Liver (tissue), 9 donors: Measurements from ENCODE around the gene CCNY. TPM values are rescaled to one million over a fixed set of nuclear protein-coding genes. Genes with fewer than 3 reads are reported as not detected.

ENCODE experiments used
- DNase-seq: peaks from one replicate; pipeline ENCODE4 v3.0.0-alpha.2; 2017; ENCODE audit warnings: low spot score
- H3K27ac ChIP-seq, 2 donors: one replicate each; pipeline ENCODE4 v1.7.0; 2013; ENCODE audit warnings: inconsistent platforms in 2 of 2, low read length in 2 of 2, control low read depth in 1 of 2, low read depth in 1 of 2, mild to moderate bottlenecking in 1 of 2
- H3K27me3 ChIP-seq, 4 donors: one replicate each; pipeline versions ENCODE4 v1.6.1 to v1.7.0; 2013; ENCODE audit warnings: low read length in 3 of 4, inconsistent platforms in 1 of 4, mild to moderate bottlenecking in 1 of 4, moderate library complexity in 1 of 4; ENCODE audit not compliant: control insufficient read depth in 4 of 4, insufficient read depth in 4 of 4
- H3K36me3 ChIP-seq, 4 donors: one replicate each; pipeline versions ENCODE4 v1.6.1 to v1.7.0; 2013; ENCODE audit warnings: low read length in 3 of 4, mild to moderate bottlenecking in 3 of 4, low read depth in 1 of 4, moderate library complexity in 1 of 4; ENCODE audit not compliant: control insufficient read depth in 4 of 4, insufficient read depth in 3 of 4
- H3K4me1 ChIP-seq, 4 donors: one replicate each; pipeline versions ENCODE4 v1.6.1 to v1.7.0; 2013; ENCODE audit warnings: low read length in 3 of 4, mild to moderate bottlenecking in 3 of 4, moderate library complexity in 1 of 4; ENCODE audit not compliant: control insufficient read depth in 4 of 4, insufficient read depth in 4 of 4
- H3K4me3 ChIP-seq, 3 donors: one replicate each; pipeline versions ENCODE4 v1.6.1 to v1.7.0; 2013; ENCODE audit warnings: low read length in 3 of 3, control low read depth in 1 of 3, low read depth in 1 of 3, mild to moderate bottlenecking in 1 of 3
- H3K9ac ChIP-seq, 2 donors: one replicate each; pipeline ENCODE4 v1.7.0; 2013; ENCODE audit warnings: low read length in 2 of 2, mild to moderate bottlenecking in 2 of 2, moderate library complexity in 2 of 2, control low read depth in 1 of 2, low read depth in 1 of 2
- H3K9me3 ChIP-seq, 4 donors: one replicate each; pipeline versions ENCODE4 v1.6.1 to v1.7.0; 2013; ENCODE audit warnings: low read length in 3 of 4; ENCODE audit not compliant: control insufficient read depth in 4 of 4
- CTCF ChIP-seq: fragments of 150-350 bp; IDR thresholded peaks from 2 replicates; pipeline ENCODE4 v1.5.1; 2017; ENCODE audit warnings: improper control_type of control experiment, low read depth, low read length; ENCODE audit not compliant: missing input control
- EGR1 ChIP-seq, 2 donors: IDR thresholded peaks; 2 replicates each; pipeline ENCODE4 v1.6.1; 2016 to 2018; ENCODE audit warnings: antibody characterized with exemption in 2 of 2, low read depth in 2 of 2
- FOXA1 ChIP-seq: IDR thresholded peaks from 2 replicates; pipeline ENCODE4 v1.6.1; 2016; ENCODE audit warnings: antibody characterized with exemption
- GABPA ChIP-seq, 2 donors: IDR thresholded peaks in 1 of 2; conservative IDR thresholded peaks in 1 of 2; 2 replicates each; pipeline ENCODE4 v1.6.1; 2016; ENCODE audit warnings: antibody characterized with exemption in 2 of 2, mild to moderate bottlenecking in 1 of 2, moderate library complexity in 1 of 2
- HNF4G ChIP-seq: IDR thresholded peaks from 2 replicates; pipeline ENCODE4 v1.6.1; 2016; ENCODE audit warnings: antibody characterized with exemption
- NR2F2 ChIP-seq: IDR thresholded peaks from 2 replicates; pipeline ENCODE4 v1.6.1; 2016; ENCODE audit warnings: antibody characterized with exemption
- RAD21 ChIP-seq, 2 donors: IDR thresholded peaks; 2 replicates each; pipeline ENCODE4 v1.6.1; 2016; ENCODE audit warnings: antibody characterized with exemption in 2 of 2, mild to moderate bottlenecking in 2 of 2
- RXRA ChIP-seq, 2 donors: IDR thresholded peaks; 2 replicates each; pipeline ENCODE4 v1.6.1; 2017 to 2018; ENCODE audit warnings: antibody characterized with exemption in 2 of 2, mild to moderate bottlenecking in 1 of 2
- SP1 ChIP-seq: IDR thresholded peaks from 2 replicates; pipeline ENCODE4 v1.6.1; 2018; ENCODE audit warnings: antibody characterized with exemption, mild to moderate bottlenecking
- TAF1 ChIP-seq: conservative IDR thresholded peaks from 2 replicates; pipeline ENCODE4 v1.6.1; 2016; ENCODE audit warnings: antibody characterized with exemption, mild to moderate bottlenecking
- YY1 ChIP-seq: IDR thresholded peaks from 2 replicates; pipeline ENCODE4 v1.6.1; 2016; ENCODE audit warnings: antibody characterized with exemption, mild to moderate bottlenecking
- WGBS: extraction: QIAGEN DNeasy Blood & Tissue Kit; methylation state at CpG from one replicate; pipeline ENCODE4 v1.1.7; 2013; 5-methylcytosine and 5-hydroxymethylcytosine counted together
- polyA plus RNA-seq, 2 donors: library from polyadenylated mRNA; stranded (reverse) in 1 of 2; unstranded in 1 of 2; fragments of 200-250 nt in 1 of 2; fragments of >200 nt in 1 of 2; fragmentation: Nextera tagmentation in 1 of 2; extraction: Ambion mirVana in 1 of 2; gene quantifications; one replicate each; pipeline versions ENCODE4 v1.2.1 to v1.2.3, GENCODE V29; 2013 to 2015
- total RNA-seq, 2 donors: library from RNA; depleted of rRNA; stranded (reverse); fragments of >200 nt; gene quantifications; one replicate each; pipeline ENCODE4 v1.2.3, GENCODE V29; 2014
- TF ChIP-seq, protein P1 (sequence below): IDR thresholded peaks from 2 replicates; pipeline ENCODE4 v1.6.1; 2016; ENCODE audit warnings: antibody characterized with exemption
- TF ChIP-seq, protein P2 (sequence below): IDR thresholded peaks from 2 replicates; pipeline ENCODE4 v1.6.1; 2016; ENCODE audit warnings: antibody characterized with exemption
- TF ChIP-seq, protein P3 (sequence below): IDR thresholded peaks from 2 replicates; pipeline ENCODE4 v1.6.1; 2016; ENCODE audit warnings: antibody characterized with exemption, mild to moderate bottlenecking
- TF ChIP-seq, protein P4 (sequence below): IDR thresholded peaks from 2 replicates; pipeline ENCODE4 v1.6.1; 2016; ENCODE audit warnings: antibody characterized with exemption
- donor health status: healthy.
- donor health status: healthy.
- donor health status: healthy.
- donor health status: healthy.
- donor health status: healthy.

CCNY gene
- total and polyA plus RNA-seq, 4 donors, result 17.6 to 38.4 (median 21.8) TPM

GRCh38 chr10:35438718-35439571, 102.6 kb downstream of the CCNY start (continued):
- TF ChIP-seq GABPA (IDR thresholded peaks at IDR 0.05 in 1 of 2, conservative IDR thresholded peaks at IDR 0.05 in 1 of 2), result no peak
- TF ChIP-seq NR2F2, result no peak
- TF ChIP-seq, protein P1, sequence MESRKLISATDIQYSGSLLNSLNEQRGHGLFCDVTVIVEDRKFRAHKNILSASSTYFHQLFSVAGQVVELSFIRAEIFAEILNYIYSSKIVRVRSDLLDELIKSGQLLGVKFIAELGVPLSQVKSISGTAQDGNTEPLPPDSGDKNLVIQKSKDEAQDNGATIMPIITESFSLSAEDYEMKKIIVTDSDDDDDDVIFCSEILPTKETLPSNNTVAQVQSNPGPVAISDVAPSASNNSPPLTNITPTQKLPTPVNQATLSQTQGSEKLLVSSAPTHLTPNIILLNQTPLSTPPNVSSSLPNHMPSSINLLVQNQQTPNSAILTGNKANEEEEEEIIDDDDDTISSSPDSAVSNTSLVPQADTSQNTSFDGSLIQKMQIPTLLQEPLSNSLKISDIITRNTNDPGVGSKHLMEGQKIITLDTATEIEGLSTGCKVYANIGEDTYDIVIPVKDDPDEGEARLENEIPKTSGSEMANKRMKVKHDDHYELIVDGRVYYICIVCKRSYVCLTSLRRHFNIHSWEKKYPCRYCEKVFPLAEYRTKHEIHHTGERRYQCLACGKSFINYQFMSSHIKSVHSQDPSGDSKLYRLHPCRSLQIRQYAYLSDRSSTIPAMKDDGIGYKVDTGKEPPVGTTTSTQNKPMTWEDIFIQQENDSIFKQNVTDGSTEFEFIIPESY, result no peak
- no peak for TF ChIP-seq SP1
- TF ChIP-seq TAF1, result no peak
- no peak for TF ChIP-seq EGR1 (IDR thresholded peaks at IDR 0.05; ENCODE audit: low read depth in 2 of 2)

GRCh38 chr10:35440016-35440415, 103.7 kb downstream of the CCNY start:
- H3K27me3 ChIP-seq, result no peaks in the 10 kb centered on the region
- H3K4me3 ChIP-seq, result no peak overlapping the region
- DNase-seq, result no peak
- H3K36me3 ChIP-seq, result no peaks in the 10 kb centered on the region
- WGBS, result 91% methylated on average over 2 of the region's 2 CpGs
- TF ChIP-seq CTCF (no peak), NR2F2 (no peak), YY1 (no peak), GABPA (IDR thresholded peaks at IDR 0.05 in 1 of 2, conservative IDR thresholded peaks at IDR 0.05 in 1 of 2) (no peak), EGR1 (IDR thresholded peaks at IDR 0.05; ENCODE audit: low read depth in 2 of 2) (no peak), RXRA (IDR thresholded peaks at IDR 0.05) (no peak), RAD21 (IDR thresholded peaks at IDR 0.05) (no peak), FOXA1 (no peak), HNF4G (no peak)
- TF ChIP-seq, protein P1, result no peak
- TF ChIP-seq, protein P2, sequence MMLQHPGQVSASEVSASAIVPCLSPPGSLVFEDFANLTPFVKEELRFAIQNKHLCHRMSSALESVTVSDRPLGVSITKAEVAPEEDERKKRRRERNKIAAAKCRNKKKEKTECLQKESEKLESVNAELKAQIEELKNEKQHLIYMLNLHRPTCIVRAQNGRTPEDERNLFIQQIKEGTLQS, result no peak
- TF ChIP-seq, protein P3, sequence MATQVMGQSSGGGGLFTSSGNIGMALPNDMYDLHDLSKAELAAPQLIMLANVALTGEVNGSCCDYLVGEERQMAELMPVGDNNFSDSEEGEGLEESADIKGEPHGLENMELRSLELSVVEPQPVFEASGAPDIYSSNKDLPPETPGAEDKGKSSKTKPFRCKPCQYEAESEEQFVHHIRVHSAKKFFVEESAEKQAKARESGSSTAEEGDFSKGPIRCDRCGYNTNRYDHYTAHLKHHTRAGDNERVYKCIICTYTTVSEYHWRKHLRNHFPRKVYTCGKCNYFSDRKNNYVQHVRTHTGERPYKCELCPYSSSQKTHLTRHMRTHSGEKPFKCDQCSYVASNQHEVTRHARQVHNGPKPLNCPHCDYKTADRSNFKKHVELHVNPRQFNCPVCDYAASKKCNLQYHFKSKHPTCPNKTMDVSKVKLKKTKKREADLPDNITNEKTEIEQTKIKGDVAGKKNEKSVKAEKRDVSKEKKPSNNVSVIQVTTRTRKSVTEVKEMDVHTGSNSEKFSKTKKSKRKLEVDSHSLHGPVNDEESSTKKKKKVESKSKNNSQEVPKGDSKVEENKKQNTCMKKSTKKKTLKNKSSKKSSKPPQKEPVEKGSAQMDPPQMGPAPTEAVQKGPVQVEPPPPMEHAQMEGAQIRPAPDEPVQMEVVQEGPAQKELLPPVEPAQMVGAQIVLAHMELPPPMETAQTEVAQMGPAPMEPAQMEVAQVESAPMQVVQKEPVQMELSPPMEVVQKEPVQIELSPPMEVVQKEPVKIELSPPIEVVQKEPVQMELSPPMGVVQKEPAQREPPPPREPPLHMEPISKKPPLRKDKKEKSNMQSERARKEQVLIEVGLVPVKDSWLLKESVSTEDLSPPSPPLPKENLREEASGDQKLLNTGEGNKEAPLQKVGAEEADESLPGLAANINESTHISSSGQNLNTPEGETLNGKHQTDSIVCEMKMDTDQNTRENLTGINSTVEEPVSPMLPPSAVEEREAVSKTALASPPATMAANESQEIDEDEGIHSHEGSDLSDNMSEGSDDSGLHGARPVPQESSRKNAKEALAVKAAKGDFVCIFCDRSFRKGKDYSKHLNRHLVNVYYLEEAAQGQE, result no peak
- TF ChIP-seq, protein P4, sequence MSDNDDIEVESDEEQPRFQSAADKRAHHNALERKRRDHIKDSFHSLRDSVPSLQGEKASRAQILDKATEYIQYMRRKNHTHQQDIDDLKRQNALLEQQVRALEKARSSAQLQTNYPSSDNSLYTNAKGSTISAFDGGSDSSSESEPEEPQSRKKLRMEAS, result no peak
- H3K27ac ChIP-seq, result no peak overlapping the region
- H3K9ac ChIP-seq, result no peak overlapping the region
- H3K9me3 ChIP-seq, result peaks cover 4 to 17% (median 9%) of the 10 kb centered on the region in 4 donors
- H3K4me1 ChIP-seq, result no peaks in the 10 kb centered on the region
